ENCODE measurements around the gene HPGD. TPM values are rescaled to one million over a fixed set of nuclear protein-coding genes. Genes with fewer than 3 reads are reported as not detected.
A peak's percentile ranks its signal among the peaks of the same experiment; 100 is the strongest.

Gene HPGD
- total RNA-seq, 5 donors from 2014 or later (not counting 1 experiment from before 2014, with no cell fraction given): 3.5 to 14.6 (median 7.8) TPM

GRCh38 chr4:174531486-174531885 lies 9.2 kb upstream of the HPGD start:
- Histone ChIP-seq H3K4me3 (ENCODE audit: control insufficient read depth in 1 of 2, extremely low read depth in 1 of 2, low read length in 1 of 2) (no peak overlapping the region), H3K9me3 (no peaks in the 10 kb centered on the region), H3K27ac (ENCODE audit: low read length) (no peak overlapping the region), H3K36me3 (ENCODE audit: control insufficient read depth in 2 of 2, extremely low read depth in 1 of 2, insufficient read depth in 1 of 2, low read length in 1 of 2) (no peaks in the 10 kb centered on the region), H3K27me3 (replicated peaks in 1 of 2; ENCODE audit: control insufficient read depth in 2 of 2, extremely low read depth in 1 of 2, insufficient read depth in 2 of 2, low read length in 1 of 2) (no peaks in the 10 kb centered on the region), H3K4me1 (ENCODE audit: control insufficient read depth in 1 of 2, extremely low read depth in 1 of 2, insufficient read depth in 2 of 2, low read length in 2 of 2) (no peaks in the 10 kb centered on the region)
- Mint-ChIP-seq H3K9me3 (no peaks in the 10 kb centered on the region), H3K27me3 (peaks cover 2 to 5% of the 10 kb centered on the region in 2 donors), H3K27ac (no peak overlapping the region), H3K36me3 (no peaks in the 10 kb centered on the region), H3K4me1 (no peaks in the 10 kb centered on the region), H3K4me3 (no peak overlapping the region)
- ATAC-seq (replicated peaks in 1 of 4) (no peak), DNase-seq (no peak)
- CTCF ChIA-PET: no interaction called here
- POLR2A ChIA-PET: no interaction called here

GRCh38 chr4:174528226-174528625 lies 5.9 kb upstream of the HPGD start:
- ChIA-PET CTCF (no interaction called here), POLR2A (no interaction called here)
- Mint-ChIP-seq H3K4me1 (peaks cover 7 to 11% (median 10%) of the 10 kb centered on the region in 3 donors), H3K27me3 (peaks cover 10 to 22% of the 10 kb centered on the region in 2 donors), H3K27ac (no peak overlapping the region), H3K36me3 (no peaks in the 10 kb centered on the region), H3K4me3 (no peak overlapping the region), H3K9me3 (no peaks in the 10 kb centered on the region)
- no CpG with 5 or more reads among the region's 1 CpG for WGBS (ENCODE audit: insufficient coverage)
- ATAC-seq (replicated peaks in 1 of 4) (no peak), DNase-seq (no peak)
- H3K36me3 ChIP-seq (ENCODE audit: control insufficient read depth in 2 of 2, extremely low read depth in 1 of 2, insufficient read depth in 1 of 2, low read length in 1 of 2): no peaks in the 10 kb centered on the region
- no peaks in the 10 kb centered on the region for H3K9me3 ChIP-seq
- peaks cover 0 to 2% of the 10 kb centered on the region in 2 experiments for H3K27me3 ChIP-seq (replicated peaks in 1 of 2; ENCODE audit: control insufficient read depth in 2 of 2, extremely low read depth in 1 of 2, insufficient read depth in 2 of 2, low read length in 1 of 2)
- no peak overlapping the region for H3K4me3 ChIP-seq (ENCODE audit: control insufficient read depth in 1 of 2, extremely low read depth in 1 of 2, low read length in 1 of 2)
- H3K27ac ChIP-seq (ENCODE audit: low read length): no peak overlapping the region
- peaks cover 4 to 5% of the 10 kb centered on the region in 2 experiments for H3K4me1 ChIP-seq (ENCODE audit: control insufficient read depth in 1 of 2, extremely low read depth in 1 of 2, insufficient read depth in 2 of 2, low read length in 2 of 2)

- Mint-ChIP-seq H3K27me3 (peaks cover 10 to 30% of the 10 kb centered on the region in 2 donors), H3K4me3 (no peak overlapping the region), H3K4me1 (peaks cover 13 to 21% (median 18%) of the 10 kb centered on the region in 3 donors), H3K36me3 (no peaks in the 10 kb centered on the region), H3K9me3 (no peaks in the 10 kb centered on the region), H3K27ac (no peak overlapping the region)
- CTCF ChIA-PET: no interaction called here
- WGBS (ENCODE audit: insufficient coverage): 97% methylated on average over 4 of the region's 7 CpGs
- Histone ChIP-seq H3K4me1 (ENCODE audit: control insufficient read depth in 1 of 2, extremely low read depth in 1 of 2, insufficient read depth in 2 of 2, low read length in 2 of 2) (peaks cover 6 to 10% of the 10 kb centered on the region in 2 experiments), H3K36me3 (ENCODE audit: control insufficient read depth in 2 of 2, extremely low read depth in 1 of 2, insufficient read depth in 1 of 2, low read length in 1 of 2) (no peaks in the 10 kb centered on the region), H3K27me3 (replicated peaks in 1 of 2; ENCODE audit: control insufficient read depth in 2 of 2, extremely low read depth in 1 of 2, insufficient read depth in 2 of 2, low read length in 1 of 2) (peaks cover 0 to 12% of the 10 kb centered on the region in 2 experiments), H3K9me3 (no peaks in the 10 kb centered on the region), H3K4me3 (ENCODE audit: control insufficient read depth in 1 of 2, extremely low read depth in 1 of 2, low read length in 1 of 2) (no peak overlapping the region), H3K27ac (ENCODE audit: low read length) (no peak overlapping the region)
- DNase-seq: no peak
- POLR2A ChIA-PET: no interaction called here
- no peak for ATAC-seq (replicated peaks in 1 of 4)
Measured at GRCh38 chr4:174526731-174527130, 4.4 kb upstream of the HPGD start.

GRCh38 chr4:174524242-174524641 lies 2.0 kb upstream of the HPGD start:
- CTCF ChIA-PET: no interaction called here
- ATAC-seq (replicated peaks in 1 of 4): no peak
- Mint-ChIP-seq H3K4me1 (peaks cover 25 to 33% (median 28%) of the 10 kb centered on the region in 3 donors), H3K36me3 (no peaks in the 10 kb centered on the region), H3K27ac (peak overlapping the region in 1 of 2 donors; percentile 73), H3K4me3 (peak overlapping the region in 1 of 3 donors; percentile 88), H3K27me3 (peaks cover 5 to 32% of the 10 kb centered on the region in 2 donors), H3K9me3 (no peaks in the 10 kb centered on the region)
- peaks cover 0 to 13% of the 10 kb centered on the region in 2 experiments for H3K27me3 ChIP-seq (replicated peaks in 1 of 2; ENCODE audit: control insufficient read depth in 2 of 2, extremely low read depth in 1 of 2, insufficient read depth in 2 of 2, low read length in 1 of 2)
- H3K4me3 ChIP-seq (ENCODE audit: control insufficient read depth in 1 of 2, extremely low read depth in 1 of 2, low read length in 1 of 2): no peak overlapping the region
- no peak for DNase-seq
- no peak overlapping the region for H3K27ac ChIP-seq (ENCODE audit: low read length)
- H3K36me3 ChIP-seq (ENCODE audit: control insufficient read depth in 2 of 2, extremely low read depth in 1 of 2, insufficient read depth in 1 of 2, low read length in 1 of 2): no peaks in the 10 kb centered on the region
- WGBS (ENCODE audit: insufficient coverage): 82% methylated on average over 2 of the region's 4 CpGs
- peaks cover 12 to 14% of the 10 kb centered on the region in 2 experiments for H3K4me1 ChIP-seq (ENCODE audit: control insufficient read depth in 1 of 2, extremely low read depth in 1 of 2, insufficient read depth in 2 of 2, low read length in 2 of 2)
- POLR2A ChIA-PET: interaction anchor here in 1 of 2 donors (0.6 kb wide), 1 partner anchor 20 kb away, joined by 4 read pairs; no protein-coding TSS in a partner anchor
- no peaks in the 10 kb centered on the region for H3K9me3 ChIP-seq

- 21% methylated on average over 4 of the region's 10 CpGs for WGBS (ENCODE audit: insufficient coverage)
- DNase-seq (peak in 4 of 35 experiments; percentile 0 to 18 (median 6)), ATAC-seq (replicated peaks in 1 of 4) (peak in 1 of 4 experiments; percentile 5)
- Histone ChIP-seq H3K27me3 (replicated peaks in 1 of 2; ENCODE audit: control insufficient read depth in 2 of 2, extremely low read depth in 1 of 2, insufficient read depth in 2 of 2, low read length in 1 of 2) (peaks cover 0 to 13% of the 10 kb centered on the region in 2 experiments), H3K27ac (ENCODE audit: low read length) (peak overlapping the region; percentile 59), H3K36me3 (ENCODE audit: control insufficient read depth in 2 of 2, extremely low read depth in 1 of 2, insufficient read depth in 1 of 2, low read length in 1 of 2) (no peaks in the 10 kb centered on the region), H3K9me3 (no peaks in the 10 kb centered on the region), H3K4me1 (ENCODE audit: control insufficient read depth in 1 of 2, extremely low read depth in 1 of 2, insufficient read depth in 2 of 2, low read length in 2 of 2) (peaks cover 12 to 14% of the 10 kb centered on the region in 2 experiments), H3K4me3 (ENCODE audit: control insufficient read depth in 1 of 2, extremely low read depth in 1 of 2, low read length in 1 of 2) (peak overlapping the region; percentile 65 to 68)
- no peaks in the 10 kb centered on the region for H3K36me3 Mint-ChIP-seq
- H3K4me1 Mint-ChIP-seq: peaks cover 30 to 41% (median 33%) of the 10 kb centered on the region in 3 donors
- peaks cover 5 to 32% of the 10 kb centered on the region in 2 donors for H3K27me3 Mint-ChIP-seq
- no peaks in the 10 kb centered on the region for H3K9me3 Mint-ChIP-seq
- ChIA-PET CTCF (interaction anchor here in 1 of 2 donors (1.2 kb wide), 1 partner anchor 24 kb away, joined by 4 read pairs; no protein-coding TSS in a partner anchor), POLR2A (interaction anchor here in 1 of 2 donors (0.7 kb wide), 1 partner anchor 11 kb away, joined by 12 read pairs; no protein-coding TSS in a partner anchor)
- peak overlapping the region; percentile 81 to 88 (median 83) for H3K4me3 Mint-ChIP-seq
- peak overlapping the region; percentile 73 for H3K27ac Mint-ChIP-seq
Measured at GRCh38 chr4:174523025-174523693, 871 bp upstream of the HPGD start.

- CTCF ChIA-PET: no interaction called here
- Mint-ChIP-seq H3K27ac (peak overlapping the region; percentile 28 to 75), H3K9me3 (no peaks in the 10 kb centered on the region), H3K27me3 (peaks cover 5 to 32% of the 10 kb centered on the region in 2 donors), H3K36me3 (no peaks in the 10 kb centered on the region), H3K4me3 (peak overlapping the region; percentile 75 to 88 (median 81)), H3K4me1 (peaks cover 30 to 43% (median 33%) of the 10 kb centered on the region in 3 donors)
- H3K27ac ChIP-seq (ENCODE audit: low read length): peak overlapping the region; percentile 51
- POLR2A ChIA-PET: interaction anchor here in 1 of 2 donors (0.7 kb wide), 2 partner anchors 48 to 239 kb away, joined by 3 read pairs; no protein-coding TSS in a partner anchor
- 3% methylated on average over 7 of the region's 12 CpGs for WGBS (ENCODE audit: insufficient coverage)
- H3K9me3 ChIP-seq: no peaks in the 10 kb centered on the region
- peak; percentile 35 to 49 (median 42) for ATAC-seq (replicated peaks in 1 of 4)
- peak overlapping the region; percentile 65 to 68 for H3K4me3 ChIP-seq (ENCODE audit: control insufficient read depth in 1 of 2, extremely low read depth in 1 of 2, low read length in 1 of 2)
- H3K4me1 ChIP-seq (ENCODE audit: control insufficient read depth in 1 of 2, extremely low read depth in 1 of 2, insufficient read depth in 2 of 2, low read length in 2 of 2): peaks cover 12 to 16% of the 10 kb centered on the region in 2 experiments
- peaks cover 0 to 13% of the 10 kb centered on the region in 2 experiments for H3K27me3 ChIP-seq (replicated peaks in 1 of 2; ENCODE audit: control insufficient read depth in 2 of 2, extremely low read depth in 1 of 2, insufficient read depth in 2 of 2, low read length in 1 of 2)
- H3K36me3 ChIP-seq (ENCODE audit: control insufficient read depth in 2 of 2, extremely low read depth in 1 of 2, insufficient read depth in 1 of 2, low read length in 1 of 2): no peaks in the 10 kb centered on the region
- peak in 14 of 35 experiments; percentile 1 to 32 (median 6) for DNase-seq
Measured at GRCh38 chr4:174521800-174522182, 497 bp downstream of the HPGD start.

Data from T-cell (primary cell).